SK-N-SH (cell line): ENCODE results near the gene CELF4.

Source experiments
- CHD2 ChIP-seq: fragments of 150-350 bp; IDR thresholded peaks from 2 replicates; pipeline ENCODE4 v1.6.1; 2018; ENCODE audit warnings: low read length; ENCODE audit not compliant: partially characterized antibody
- GABPA ChIP-seq: IDR thresholded peaks from 2 replicates; pipeline ENCODE4 v1.4.0; 2012; ENCODE audit warnings: low read depth, mild to moderate bottlenecking
- POLR2AphosphoS5 ChIP-seq: IDR thresholded peaks from 2 replicates; pipeline ENCODE4 v1.6.1; 2012; ENCODE audit warnings: low read depth, low read length
- RFX5 ChIP-seq: IDR thresholded peaks from 2 replicates; pipeline ENCODE4 v1.6.1; 2012; ENCODE audit warnings: mild to moderate bottlenecking, improper control_type of control experiment, low read length
- SIN3A ChIP-seq: IDR thresholded peaks from 2 replicates; pipeline ENCODE4 v1.6.1; 2012; ENCODE audit warnings: low read depth, mild to moderate bottlenecking, low read length, moderate library complexity, borderline replicate concordance
- TCF12 ChIP-seq: IDR thresholded peaks from 2 replicates; pipeline ENCODE4 v1.4.0; 2012
- TF ChIP-seq, protein P1 (sequence below): fragments of 200-600 bp; sonication (generic); IDR thresholded peaks from 2 replicates; pipeline ENCODE4 v1.6.1; 2017; ENCODE audit warnings: antibody characterized with exemption, mild to moderate bottlenecking, moderate library complexity
- TF ChIP-seq, protein P2 (sequence below): IDR thresholded peaks from 2 replicates; pipeline ENCODE4; 2012
- TF ChIP-seq, protein P3 (sequence below): IDR thresholded peaks from 2 replicates; pipeline ENCODE4 v1.4.0; 2012; ENCODE audit warnings: low read depth
- TF ChIP-seq, protein P4 (sequence below): fragments of 150-350 bp; IDR thresholded peaks from 2 replicates; pipeline ENCODE4 v1.6.1; 2016; ENCODE audit warnings: mild to moderate bottlenecking, low read depth, low read length
- TF ChIP-seq, protein P5 (sequence below): IDR thresholded peaks from 2 replicates; pipeline ENCODE4 v1.6.1; 2012; ENCODE audit warnings: mild to moderate bottlenecking, low read depth, low read length, moderate library complexity

DNA sequence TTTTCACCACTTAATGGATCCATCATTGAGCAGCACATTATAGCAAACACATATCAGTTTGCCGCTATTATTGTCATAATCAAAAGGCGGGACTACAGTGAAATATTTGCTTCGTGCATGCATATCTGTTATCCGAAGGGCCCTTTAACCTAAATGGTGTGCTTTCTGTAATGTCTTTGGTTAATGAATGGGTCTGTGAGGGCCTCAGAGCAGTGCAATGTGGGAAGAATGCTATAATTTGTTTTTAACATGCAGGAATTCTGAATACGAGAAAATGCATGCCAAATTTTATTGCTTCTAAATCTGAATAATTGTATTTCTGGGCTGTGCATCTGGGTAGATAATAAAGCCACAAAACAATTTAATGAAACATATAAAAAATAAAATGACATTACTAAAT is 32.8 kb upstream of the CELF4 start:
- TF ChIP-seq, protein P1, sequence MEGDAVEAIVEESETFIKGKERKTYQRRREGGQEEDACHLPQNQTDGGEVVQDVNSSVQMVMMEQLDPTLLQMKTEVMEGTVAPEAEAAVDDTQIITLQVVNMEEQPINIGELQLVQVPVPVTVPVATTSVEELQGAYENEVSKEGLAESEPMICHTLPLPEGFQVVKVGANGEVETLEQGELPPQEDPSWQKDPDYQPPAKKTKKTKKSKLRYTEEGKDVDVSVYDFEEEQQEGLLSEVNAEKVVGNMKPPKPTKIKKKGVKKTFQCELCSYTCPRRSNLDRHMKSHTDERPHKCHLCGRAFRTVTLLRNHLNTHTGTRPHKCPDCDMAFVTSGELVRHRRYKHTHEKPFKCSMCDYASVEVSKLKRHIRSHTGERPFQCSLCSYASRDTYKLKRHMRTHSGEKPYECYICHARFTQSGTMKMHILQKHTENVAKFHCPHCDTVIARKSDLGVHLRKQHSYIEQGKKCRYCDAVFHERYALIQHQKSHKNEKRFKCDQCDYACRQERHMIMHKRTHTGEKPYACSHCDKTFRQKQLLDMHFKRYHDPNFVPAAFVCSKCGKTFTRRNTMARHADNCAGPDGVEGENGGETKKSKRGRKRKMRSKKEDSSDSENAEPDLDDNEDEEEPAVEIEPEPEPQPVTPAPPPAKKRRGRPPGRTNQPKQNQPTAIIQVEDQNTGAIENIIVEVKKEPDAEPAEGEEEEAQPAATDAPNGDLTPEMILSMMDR = no peak
- TF ChIP-seq, protein P2, sequence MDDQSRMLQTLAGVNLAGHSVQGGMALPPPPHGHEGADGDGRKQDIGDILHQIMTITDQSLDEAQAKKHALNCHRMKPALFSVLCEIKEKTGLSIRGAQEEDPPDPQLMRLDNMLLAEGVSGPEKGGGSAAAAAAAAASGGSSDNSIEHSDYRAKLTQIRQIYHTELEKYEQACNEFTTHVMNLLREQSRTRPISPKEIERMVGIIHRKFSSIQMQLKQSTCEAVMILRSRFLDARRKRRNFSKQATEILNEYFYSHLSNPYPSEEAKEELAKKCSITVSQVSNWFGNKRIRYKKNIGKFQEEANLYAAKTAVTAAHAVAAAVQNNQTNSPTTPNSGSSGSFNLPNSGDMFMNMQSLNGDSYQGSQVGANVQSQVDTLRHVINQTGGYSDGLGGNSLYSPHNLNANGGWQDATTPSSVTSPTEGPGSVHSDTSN = no peak
- no peak for TF ChIP-seq POLR2AphosphoS5
- TF ChIP-seq, protein P3, sequence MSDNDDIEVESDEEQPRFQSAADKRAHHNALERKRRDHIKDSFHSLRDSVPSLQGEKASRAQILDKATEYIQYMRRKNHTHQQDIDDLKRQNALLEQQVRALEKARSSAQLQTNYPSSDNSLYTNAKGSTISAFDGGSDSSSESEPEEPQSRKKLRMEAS = no peak
- TF ChIP-seq RFX5 = no peak
- no peak for TF ChIP-seq SIN3A
- TF ChIP-seq CHD2 = no peak
- no peak for TF ChIP-seq TCF12
- TF ChIP-seq, protein P4, sequence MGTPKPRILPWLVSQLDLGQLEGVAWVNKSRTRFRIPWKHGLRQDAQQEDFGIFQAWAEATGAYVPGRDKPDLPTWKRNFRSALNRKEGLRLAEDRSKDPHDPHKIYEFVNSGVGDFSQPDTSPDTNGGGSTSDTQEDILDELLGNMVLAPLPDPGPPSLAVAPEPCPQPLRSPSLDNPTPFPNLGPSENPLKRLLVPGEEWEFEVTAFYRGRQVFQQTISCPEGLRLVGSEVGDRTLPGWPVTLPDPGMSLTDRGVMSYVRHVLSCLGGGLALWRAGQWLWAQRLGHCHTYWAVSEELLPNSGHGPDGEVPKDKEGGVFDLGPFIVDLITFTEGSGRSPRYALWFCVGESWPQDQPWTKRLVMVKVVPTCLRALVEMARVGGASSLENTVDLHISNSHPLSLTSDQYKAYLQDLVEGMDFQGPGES = no peak
- TF ChIP-seq, protein P5, sequence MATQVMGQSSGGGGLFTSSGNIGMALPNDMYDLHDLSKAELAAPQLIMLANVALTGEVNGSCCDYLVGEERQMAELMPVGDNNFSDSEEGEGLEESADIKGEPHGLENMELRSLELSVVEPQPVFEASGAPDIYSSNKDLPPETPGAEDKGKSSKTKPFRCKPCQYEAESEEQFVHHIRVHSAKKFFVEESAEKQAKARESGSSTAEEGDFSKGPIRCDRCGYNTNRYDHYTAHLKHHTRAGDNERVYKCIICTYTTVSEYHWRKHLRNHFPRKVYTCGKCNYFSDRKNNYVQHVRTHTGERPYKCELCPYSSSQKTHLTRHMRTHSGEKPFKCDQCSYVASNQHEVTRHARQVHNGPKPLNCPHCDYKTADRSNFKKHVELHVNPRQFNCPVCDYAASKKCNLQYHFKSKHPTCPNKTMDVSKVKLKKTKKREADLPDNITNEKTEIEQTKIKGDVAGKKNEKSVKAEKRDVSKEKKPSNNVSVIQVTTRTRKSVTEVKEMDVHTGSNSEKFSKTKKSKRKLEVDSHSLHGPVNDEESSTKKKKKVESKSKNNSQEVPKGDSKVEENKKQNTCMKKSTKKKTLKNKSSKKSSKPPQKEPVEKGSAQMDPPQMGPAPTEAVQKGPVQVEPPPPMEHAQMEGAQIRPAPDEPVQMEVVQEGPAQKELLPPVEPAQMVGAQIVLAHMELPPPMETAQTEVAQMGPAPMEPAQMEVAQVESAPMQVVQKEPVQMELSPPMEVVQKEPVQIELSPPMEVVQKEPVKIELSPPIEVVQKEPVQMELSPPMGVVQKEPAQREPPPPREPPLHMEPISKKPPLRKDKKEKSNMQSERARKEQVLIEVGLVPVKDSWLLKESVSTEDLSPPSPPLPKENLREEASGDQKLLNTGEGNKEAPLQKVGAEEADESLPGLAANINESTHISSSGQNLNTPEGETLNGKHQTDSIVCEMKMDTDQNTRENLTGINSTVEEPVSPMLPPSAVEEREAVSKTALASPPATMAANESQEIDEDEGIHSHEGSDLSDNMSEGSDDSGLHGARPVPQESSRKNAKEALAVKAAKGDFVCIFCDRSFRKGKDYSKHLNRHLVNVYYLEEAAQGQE = no peak
- no peak for TF ChIP-seq GABPA
